CD14-positive monocyte (primary cell): ENCODE data around the gene PDS5B. TPM values are rescaled to one million over a fixed set of nuclear protein-coding genes. Genes with fewer than 3 reads are reported as not detected.

ENCODE experiments used
- DNase-seq, 3 donors: peaks; one replicate each; pipeline ENCODE4 v3.0.0-alpha.2; 2011 to 2022
- H2AFZ ChIP-seq: 2 replicates; pipeline ENCODE4 v1.6.0; 2012; ENCODE audit warnings: mild to moderate bottlenecking, low read depth, low read length, inconsistent platforms; ENCODE audit not compliant: insufficient read depth, poor library complexity, severe bottlenecking
- H3K27ac ChIP-seq, 2 donors: 1 replicate in 1 of 2; 2 replicates in 1 of 2; pipeline ENCODE4 v1.5.1; 2012 to 2013; ENCODE audit warnings: low read length in 2 of 2, control low read depth in 1 of 2, inconsistent platforms in 1 of 2, low read depth in 1 of 2, mild to moderate bottlenecking in 1 of 2
- H3K27me3 ChIP-seq, 2 donors: one replicate each; pipeline versions ENCODE4 v1.6.0 to v1.6.1; 2011 to 2013; ENCODE audit warnings: low read length in 2 of 2; ENCODE audit not compliant: control insufficient read depth in 2 of 2, insufficient read depth in 2 of 2
- H3K36me3 ChIP-seq, 2 donors: replicated peaks in 1 of 2; 1 replicate in 1 of 2; 2 replicates in 1 of 2; pipeline versions ENCODE4 v1.5.1 to v1.6.1; 2012 to 2013; ENCODE audit warnings: low read length in 2 of 2, control low read depth in 1 of 2, inconsistent platforms in 1 of 2, mild to moderate bottlenecking in 1 of 2; ENCODE audit not compliant: insufficient read depth in 2 of 2, control insufficient read depth in 1 of 2
- H3K4me1 ChIP-seq, 2 donors: 1 replicate in 1 of 2; 2 replicates in 1 of 2; pipeline versions ENCODE4 v1.5.1 to v1.6.1; 2012 to 2013; ENCODE audit warnings: low read length in 2 of 2, control low read depth in 1 of 2, inconsistent platforms in 1 of 2, mild to moderate bottlenecking in 1 of 2, moderate library complexity in 1 of 2; ENCODE audit not compliant: insufficient read depth in 2 of 2, control insufficient read depth in 1 of 2
- H3K4me2 ChIP-seq: replicated peaks from 2 replicates; pipeline ENCODE3; 2012; ENCODE audit warnings: low read length, moderate library complexity, mild to moderate bottlenecking; ENCODE audit not compliant: poor library complexity, severe bottlenecking; ENCODE audit errors: extremely low read depth
- H3K4me3 ChIP-seq, 3 experiments: fragments of 200-600 bp in 1 of 3; sonication (generic) in 1 of 3; replicated peaks in 1 of 3; 1 replicate in 2 of 3; 2 replicates in 1 of 3; pipeline ENCODE4 v1.5.1; 2011 to 2013; ENCODE audit warnings: low read length in 3 of 3, mild to moderate bottlenecking in 3 of 3, control low read depth in 2 of 3, low read depth in 2 of 3, inconsistent platforms in 1 of 3, moderate library complexity in 1 of 3
- H3K79me2 ChIP-seq: 2 replicates; pipeline ENCODE4 v1.6.0; 2012; ENCODE audit warnings: mild to moderate bottlenecking, control low read depth, inconsistent platforms, low read length, moderate library complexity; ENCODE audit not compliant: insufficient read depth
- H3K9ac ChIP-seq: 2 replicates; pipeline ENCODE4 v1.6.0; 2017; ENCODE audit warnings: low read length, mild to moderate bottlenecking; ENCODE audit not compliant: insufficient read depth, poor library complexity, severe bottlenecking
- H3K9me3 ChIP-seq, 2 donors: replicated peaks in 1 of 2; 1 replicate in 1 of 2; 2 replicates in 1 of 2; pipeline versions ENCODE4 v1.5.1 to v1.6.1; 2012 to 2013; ENCODE audit warnings: low read length in 2 of 2, control low read depth in 1 of 2; ENCODE audit not compliant: control insufficient read depth in 1 of 2, insufficient read depth in 1 of 2
- H4K20me1 ChIP-seq: 2 replicates; pipeline ENCODE4 v1.6.0; 2012; ENCODE audit warnings: mild to moderate bottlenecking, low read length, control low read depth, moderate library complexity; ENCODE audit not compliant: insufficient read depth
- H3K27ac Mint-ChIP-seq, 7 donors: one replicate each; pipeline ENCODE4 v1.8.0; 2020; ENCODE audit warnings: mild to moderate bottlenecking in 7 of 7, mixed read lengths in 7 of 7, moderate library complexity in 6 of 7, inconsistent platforms in 2 of 7
- H3K27me3 Mint-ChIP-seq, 3 donors: one replicate each; pipeline ENCODE4 v1.8.0; 2021 to 2022; ENCODE audit warnings: low read depth in 3 of 3, mild to moderate bottlenecking in 3 of 3, mixed read lengths in 3 of 3, moderate library complexity in 3 of 3, inconsistent platforms in 1 of 3
- H3K36me3 Mint-ChIP-seq, 2 donors: one replicate each; pipeline ENCODE4 v1.8.0; 2020; ENCODE audit warnings: mixed read lengths in 2 of 2, inconsistent platforms in 1 of 2, mild to moderate bottlenecking in 1 of 2
- H3K4me1 Mint-ChIP-seq: one replicate; pipeline ENCODE4 v1.8.0; 2020; ENCODE audit warnings: mild to moderate bottlenecking, mixed read lengths
- H3K4me3 Mint-ChIP-seq, 2 donors: one replicate each; pipeline ENCODE4 v1.8.0; 2020; ENCODE audit warnings: mild to moderate bottlenecking in 2 of 2, mixed read lengths in 2 of 2, moderate library complexity in 1 of 2
- H3K9me3 Mint-ChIP-seq, 7 donors: one replicate each; pipeline ENCODE4 v1.8.0; 2020 to 2022; ENCODE audit warnings: mixed read lengths in 7 of 7, mild to moderate bottlenecking in 6 of 7, moderate library complexity in 6 of 7, inconsistent platforms in 2 of 7
- WGBS: methylation state at CpG from one replicate; pipeline ENCODE4 v1.1.5; 2013; ENCODE audit warnings: missing lambda C conversion rate; ENCODE audit not compliant: insufficient coverage; 5-methylcytosine and 5-hydroxymethylcytosine counted together
- intact Hi-C, 2 donors: fragments of 100-400 bp; cut with micrococcal nuclease; formaldehyde crosslinking; loops; one replicate each; pipeline versions ENCODE4 v1.15.0 to v1.15.1; 2023
- polyA plus RNA-seq, 3 donors: library from polyadenylated mRNA; depleted of rRNA in 1 of 3; unstranded in 2 of 3; stranded (reverse) in 1 of 3; fragments of 300-500 nt in 2 of 3; fragments of >200 nt in 1 of 3; fragmentation: Illumina TruSeq in 2 of 3; gene quantifications; 1 replicate in 2 of 3; 2 replicates in 1 of 3; pipeline ENCODE4 v1.2.3, GENCODE V29; 2012 to 2021
- TF ChIP-seq, protein P1 (sequence below): fragments of 200-600 bp; IDR thresholded peaks from one replicate; pipeline ENCODE4 v1.8.0; 2022; ENCODE audit warnings: antibody characterized with exemption, mild to moderate bottlenecking

The PDS5B gene
- polyA plus RNA-seq, 3 donors, result 9.0 to 33.0 (median 21.0) TPM

GRCh38 chr13:32676242-32676641, 90.0 kb downstream of the PDS5B start:
- Histone ChIP-seq H3K9ac (no peak overlapping the region), H3K4me1 (no peaks in the 10 kb centered on the region), H3K4me3 (no peak overlapping the region), H2AFZ (no peak overlapping the region), H3K36me3 (peaks cover 64 to 95% of the 10 kb centered on the region in 2 donors), H3K27ac (no peak overlapping the region), H3K79me2 (no peaks in the 10 kb centered on the region), H4K20me1 (no peaks in the 10 kb centered on the region), H3K9me3 (no peaks in the 10 kb centered on the region), H3K4me2 (no peak overlapping the region), H3K27me3 (no peaks in the 10 kb centered on the region)
- H3K4me3 Mint-ChIP-seq, result no peak overlapping the region
- H3K4me1 Mint-ChIP-seq, result no peaks in the 10 kb centered on the region
- H3K27me3 Mint-ChIP-seq, result no peaks in the 10 kb centered on the region
- 94% methylated on average over 3 of the region's 4 CpGs for WGBS
- peaks cover 74 to 75% of the 10 kb centered on the region in 2 donors for H3K36me3 Mint-ChIP-seq
- TF ChIP-seq, protein P1, sequence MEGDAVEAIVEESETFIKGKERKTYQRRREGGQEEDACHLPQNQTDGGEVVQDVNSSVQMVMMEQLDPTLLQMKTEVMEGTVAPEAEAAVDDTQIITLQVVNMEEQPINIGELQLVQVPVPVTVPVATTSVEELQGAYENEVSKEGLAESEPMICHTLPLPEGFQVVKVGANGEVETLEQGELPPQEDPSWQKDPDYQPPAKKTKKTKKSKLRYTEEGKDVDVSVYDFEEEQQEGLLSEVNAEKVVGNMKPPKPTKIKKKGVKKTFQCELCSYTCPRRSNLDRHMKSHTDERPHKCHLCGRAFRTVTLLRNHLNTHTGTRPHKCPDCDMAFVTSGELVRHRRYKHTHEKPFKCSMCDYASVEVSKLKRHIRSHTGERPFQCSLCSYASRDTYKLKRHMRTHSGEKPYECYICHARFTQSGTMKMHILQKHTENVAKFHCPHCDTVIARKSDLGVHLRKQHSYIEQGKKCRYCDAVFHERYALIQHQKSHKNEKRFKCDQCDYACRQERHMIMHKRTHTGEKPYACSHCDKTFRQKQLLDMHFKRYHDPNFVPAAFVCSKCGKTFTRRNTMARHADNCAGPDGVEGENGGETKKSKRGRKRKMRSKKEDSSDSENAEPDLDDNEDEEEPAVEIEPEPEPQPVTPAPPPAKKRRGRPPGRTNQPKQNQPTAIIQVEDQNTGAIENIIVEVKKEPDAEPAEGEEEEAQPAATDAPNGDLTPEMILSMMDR, result no peak
- H3K27ac Mint-ChIP-seq, result no peak overlapping the region
- peaks cover 0 to 4% (median 0%) of the 10 kb centered on the region in 7 donors for H3K9me3 Mint-ChIP-seq
- no peak for DNase-seq
- intact Hi-C loops, result no loop called here

DNA sequence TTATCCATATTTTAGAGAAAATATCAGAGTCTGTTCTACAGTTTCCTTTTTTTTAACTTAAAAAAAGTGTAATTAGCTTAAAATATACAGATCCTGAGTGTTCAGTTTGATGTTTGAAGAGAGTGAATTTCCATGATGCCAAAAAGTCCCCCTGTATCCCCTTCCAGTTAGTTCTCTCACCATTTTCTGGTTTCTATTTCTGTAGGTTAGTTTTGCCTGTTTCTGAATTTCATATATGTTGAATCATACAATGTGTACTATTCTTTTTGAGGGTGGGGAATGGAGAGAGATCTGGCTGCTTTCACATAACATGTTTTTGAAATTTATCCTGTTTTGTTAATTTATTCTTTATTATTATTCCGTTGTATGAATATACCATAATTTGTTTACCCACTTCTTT, 95.9 kb downstream of the PDS5B start:
- Histone ChIP-seq H3K4me2 (no peak overlapping the region), H3K36me3 (peaks cover 46 to 87% of the 10 kb centered on the region in 2 donors), H3K4me3 (no peak overlapping the region), H3K27me3 (no peaks in the 10 kb centered on the region), H3K9me3 (no peaks in the 10 kb centered on the region), H3K4me1 (no peaks in the 10 kb centered on the region), H4K20me1 (no peaks in the 10 kb centered on the region), H3K79me2 (no peaks in the 10 kb centered on the region), H3K27ac (no peak overlapping the region), H2AFZ (no peak overlapping the region), H3K9ac (no peak overlapping the region)
- TF ChIP-seq, protein P1, result no peak
- no peak for DNase-seq
- Mint-ChIP-seq H3K9me3 (no peaks in the 10 kb centered on the region), H3K27me3 (no peaks in the 10 kb centered on the region), H3K4me3 (no peak overlapping the region), H3K4me1 (no peaks in the 10 kb centered on the region), H3K36me3 (peaks cover 62 to 73% of the 10 kb centered on the region in 2 donors), H3K27ac (peak overlapping the region in 1 of 7 donors; percentile 46)
- intact Hi-C loops, result no loop called here
- WGBS, result no CpG with 5 or more reads among the region's 1 CpG
